Left ventricle myocardium inferior (tissue), 1 donor: ENCODE results near the gene CCSER2. TPM values are rescaled to one million over a fixed set of nuclear protein-coding genes. Genes with fewer than 3 reads are reported as not detected.
"Not testable (repeated sequence)": the region's sequence is repeated elsewhere in the genome, so short reads cannot be mapped to it uniquely, and the experiment has no call there.

Experiments
- DNase-seq: peaks from one replicate; pipeline ENCODE4 v3.0.0-alpha.2; 2020
- H3K27ac ChIP-seq: fragments of 200-600 bp; replicated peaks from 2 replicates; pipeline ENCODE4 v1.8.0; 2021
- H3K27me3 ChIP-seq: fragments of 200-600 bp; 2 replicates; pipeline ENCODE4 v1.8.0; 2021; ENCODE audit warnings: low read depth
- H3K36me3 ChIP-seq: fragments of 200-600 bp; 2 replicates; pipeline ENCODE4 v1.8.0; 2021
- H3K4me1 ChIP-seq: fragments of 200-600 bp; 2 replicates; pipeline ENCODE4 v1.8.0; 2021
- H3K4me3 ChIP-seq: fragments of 200-600 bp; 2 replicates; pipeline ENCODE4 v1.8.0; 2021; ENCODE audit warnings: mild to moderate bottlenecking, moderate library complexity
- H3K9me3 ChIP-seq: fragments of 200-600 bp; replicated peaks from 2 replicates; pipeline ENCODE4 v1.8.0; 2021
- CTCF ChIP-seq: fragments of 200-600 bp; IDR thresholded peaks from 2 replicates; pipeline ENCODE4 v1.8.0; 2021; ENCODE audit warnings: antibody characterized with exemption, mild to moderate bottlenecking, borderline replicate concordance
- intact Hi-C: fragments of 100-400 bp; cut with micrococcal nuclease; formaldehyde crosslinking; loops from one replicate; pipeline ENCODE4 v1.11.0; 2022
- total RNA-seq: library from RNA; stranded (reverse); fragmentation: NEBNext Ultra II Directional; extraction: Animal tissue kit (Norgen Biotek cat#: 25700); gene quantifications from one replicate; pipeline ENCODE4 v1.2.1, GENCODE V29; 2021
- donor health status: DM: no; HTN: yes; CAD: no; lungs with severe emphysema.

CCSER2 gene
- total RNA-seq, 1 donor from 2014 or later, result 175 TPM

GRCh38 chr10:84317174-84317573 is 11.2 kb upstream of the CCSER2 start:
- H3K4me3 ChIP-seq, result no peak overlapping the region
- intact Hi-C loops, result no loop called here
- no peaks in the 10 kb centered on the region for H3K36me3 ChIP-seq
- H3K4me1 ChIP-seq, result no peaks in the 10 kb centered on the region
- H3K9me3 ChIP-seq, result no peaks in the 10 kb centered on the region
- no peaks in the 10 kb centered on the region for H3K27me3 ChIP-seq
- DNase-seq, result no peak
- no peak for TF ChIP-seq CTCF
- H3K27ac ChIP-seq, result peak overlapping the region; percentile 30

- Histone ChIP-seq H3K4me3 (no peak overlapping the region), H3K27ac (no peak overlapping the region), H3K27me3 (no peaks in the 10 kb centered on the region), H3K4me1 (no peaks in the 10 kb centered on the region), H3K9me3 (no peaks in the 10 kb centered on the region), H3K36me3 (no peaks in the 10 kb centered on the region)
- no peak for DNase-seq
- no peak for TF ChIP-seq CTCF
- intact Hi-C loops, result no loop called here
These were observed 6.5 kb upstream of the CCSER2 start for GRCh38 chr10:84321902-84322301.

- H3K4me1 ChIP-seq, H3K9me3 ChIP-seq, H3K4me3 ChIP-seq, H3K36me3 ChIP-seq, DNase-seq, H3K27me3 ChIP-seq, H3K27ac ChIP-seq, intact Hi-C loops: not testable (repeated sequence)
These were observed 4.8 kb upstream of the CCSER2 start for GRCh38 chr10:84323566-84323965.

- intact Hi-C loops, H3K9me3 ChIP-seq, H3K27me3 ChIP-seq, H3K4me3 ChIP-seq, DNase-seq, H3K36me3 ChIP-seq: not testable (repeated sequence)
- H3K27ac ChIP-seq, result peak overlapping the region; percentile 98
- H3K4me1 ChIP-seq, result peaks cover 35% of the 10 kb centered on the region
These were observed 1.4 kb upstream of the CCSER2 start for GRCh38 chr10:84326995-84327394.

- Histone ChIP-seq H3K36me3 (no peaks in the 10 kb centered on the region), H3K4me1 (peaks cover 48% of the 10 kb centered on the region), H3K4me3 (peak overlapping the region; percentile 94), H3K27me3 (no peaks in the 10 kb centered on the region), H3K9me3 (no peaks in the 10 kb centered on the region), H3K27ac (peak overlapping the region; percentile 98)
- intact Hi-C loops, result no loop called here
- no peak for TF ChIP-seq CTCF
- no peak for DNase-seq
These were observed 815 bp downstream of the CCSER2 start for GRCh38 chr10:84329196-84329611.

GRCh38 chr10:84329986-84330651 is 1.7 kb downstream of the CCSER2 start:
- intact Hi-C loops, result no loop called here
- Histone ChIP-seq H3K4me3 (peak overlapping the region; percentile 94), H3K27me3 (no peaks in the 10 kb centered on the region), H3K36me3 (no peaks in the 10 kb centered on the region), H3K4me1 (peaks cover 57% of the 10 kb centered on the region), H3K27ac (no peak overlapping the region), H3K9me3 (no peaks in the 10 kb centered on the region)
- no peak for TF ChIP-seq CTCF
- no peak for DNase-seq
